ENCODE data around the gene TRPM3.

The TRPM3 gene

GRCh38 chr9:71108937-71109336, 12.5 kb downstream of the TRPM3 start:
- no peaks in the 10 kb centered on the region for H3K9me3 ChIP-seq (ENCODE audit: control insufficient read depth in 5 of 5, low read length in 5 of 5)
- peaks cover 0 to 2% (median 0%) of the 10 kb centered on the region in 5 donors for H3K36me3 ChIP-seq (ENCODE audit: control insufficient read depth in 5 of 5, insufficient read depth in 5 of 5, low read length in 5 of 5)
- no peaks in the 10 kb centered on the region for H3K27me3 ChIP-seq (ENCODE audit: control insufficient read depth in 5 of 5, insufficient read depth in 4 of 5, low read length in 5 of 5)
- H3K4me1 ChIP-seq (ENCODE audit: control insufficient read depth in 5 of 5, insufficient read depth in 5 of 5, low read length in 5 of 5), result no peaks in the 10 kb centered on the region
- H3K4me3 ChIP-seq (ENCODE audit: low read depth in 1 of 5, low read length in 5 of 5), result no peak overlapping the region
- no peak overlapping the region for H3K9ac ChIP-seq (ENCODE audit: low read length in 5 of 5)
- no peak overlapping the region for H3K27ac ChIP-seq (ENCODE audit: low read depth, low read length)

- no peaks in the 10 kb centered on the region for H3K4me1 ChIP-seq (ENCODE audit: control insufficient read depth in 5 of 5, insufficient read depth in 5 of 5, low read length in 5 of 5)
- no peaks in the 10 kb centered on the region for H3K9me3 ChIP-seq (ENCODE audit: control insufficient read depth in 5 of 5, low read length in 5 of 5)
- H3K4me3 ChIP-seq (ENCODE audit: low read depth in 1 of 5, low read length in 5 of 5), result no peak overlapping the region
- H3K27ac ChIP-seq (ENCODE audit: low read depth, low read length), result no peak overlapping the region
- no peak overlapping the region for H3K9ac ChIP-seq (ENCODE audit: low read length in 5 of 5)
- H3K27me3 ChIP-seq (ENCODE audit: control insufficient read depth in 5 of 5, insufficient read depth in 4 of 5, low read length in 5 of 5), result no peaks in the 10 kb centered on the region
- no peaks in the 10 kb centered on the region for H3K36me3 ChIP-seq (ENCODE audit: control insufficient read depth in 5 of 5, insufficient read depth in 5 of 5, low read length in 5 of 5)
These were observed 14.4 kb downstream of the TRPM3 start for GRCh38 chr9:71106992-71107391.

GRCh38 chr9:71105192-71105591, 16.2 kb downstream of the TRPM3 start:
- no peaks in the 10 kb centered on the region for H3K27me3 ChIP-seq (ENCODE audit: control insufficient read depth in 5 of 5, insufficient read depth in 4 of 5, low read length in 5 of 5)
- H3K4me3 ChIP-seq (ENCODE audit: low read depth in 1 of 5, low read length in 5 of 5), result no peak overlapping the region
- no peaks in the 10 kb centered on the region for H3K36me3 ChIP-seq (ENCODE audit: control insufficient read depth in 5 of 5, insufficient read depth in 5 of 5, low read length in 5 of 5)
- no peaks in the 10 kb centered on the region for H3K9me3 ChIP-seq (ENCODE audit: control insufficient read depth in 5 of 5, low read length in 5 of 5)
- H3K27ac ChIP-seq (ENCODE audit: low read depth, low read length), result no peak overlapping the region
- H3K4me1 ChIP-seq (ENCODE audit: control insufficient read depth in 5 of 5, insufficient read depth in 5 of 5, low read length in 5 of 5), result no peaks in the 10 kb centered on the region
- no peak overlapping the region for H3K9ac ChIP-seq (ENCODE audit: low read length in 5 of 5)

- H3K4me3 ChIP-seq (ENCODE audit: low read depth in 1 of 5, low read length in 5 of 5), result no peak overlapping the region
- no peak overlapping the region for H3K27ac ChIP-seq (ENCODE audit: low read depth, low read length)
- H3K9ac ChIP-seq (ENCODE audit: low read length in 5 of 5), result no peak overlapping the region
- no peaks in the 10 kb centered on the region for H3K27me3 ChIP-seq (ENCODE audit: control insufficient read depth in 5 of 5, insufficient read depth in 4 of 5, low read length in 5 of 5)
- H3K9me3 ChIP-seq (ENCODE audit: control insufficient read depth in 5 of 5, low read length in 5 of 5), result no peaks in the 10 kb centered on the region
- no peaks in the 10 kb centered on the region for H3K36me3 ChIP-seq (ENCODE audit: control insufficient read depth in 5 of 5, insufficient read depth in 5 of 5, low read length in 5 of 5)
- H3K4me1 ChIP-seq (ENCODE audit: control insufficient read depth in 5 of 5, insufficient read depth in 5 of 5, low read length in 5 of 5), result peaks cover 0 to 4% (median 0%) of the 10 kb centered on the region in 5 donors
These were observed 22.6 kb downstream of the TRPM3 start for GRCh38 chr9:71098801-71099200.

GRCh38 chr9:71097671-71098070, 23.8 kb downstream of the TRPM3 start:
- H3K27ac ChIP-seq (ENCODE audit: low read depth, low read length), result no peak overlapping the region
- no peaks in the 10 kb centered on the region for H3K27me3 ChIP-seq (ENCODE audit: control insufficient read depth in 5 of 5, insufficient read depth in 4 of 5, low read length in 5 of 5)
- H3K36me3 ChIP-seq (ENCODE audit: control insufficient read depth in 5 of 5, insufficient read depth in 5 of 5, low read length in 5 of 5), result no peaks in the 10 kb centered on the region
- H3K9ac ChIP-seq (ENCODE audit: low read length in 5 of 5), result no peak overlapping the region
- no peaks in the 10 kb centered on the region for H3K9me3 ChIP-seq (ENCODE audit: control insufficient read depth in 5 of 5, low read length in 5 of 5)
- peaks cover 0 to 4% (median 0%) of the 10 kb centered on the region in 5 donors for H3K4me1 ChIP-seq (ENCODE audit: control insufficient read depth in 5 of 5, insufficient read depth in 5 of 5, low read length in 5 of 5)
- no peak overlapping the region for H3K4me3 ChIP-seq (ENCODE audit: low read depth in 1 of 5, low read length in 5 of 5)

GRCh38 chr9:71096421-71097108, 24.9 kb downstream of the TRPM3 start:
- no peak overlapping the region for H3K27ac ChIP-seq (ENCODE audit: low read depth, low read length)
- no peak overlapping the region for H3K4me3 ChIP-seq (ENCODE audit: low read depth in 1 of 5, low read length in 5 of 5)
- H3K27me3 ChIP-seq (ENCODE audit: control insufficient read depth in 5 of 5, insufficient read depth in 4 of 5, low read length in 5 of 5), result no peaks in the 10 kb centered on the region
- H3K9me3 ChIP-seq (ENCODE audit: control insufficient read depth in 5 of 5, low read length in 5 of 5), result no peaks in the 10 kb centered on the region
- H3K4me1 ChIP-seq (ENCODE audit: control insufficient read depth in 5 of 5, insufficient read depth in 5 of 5, low read length in 5 of 5), result peaks cover 0 to 4% (median 0%) of the 10 kb centered on the region in 5 donors
- no peaks in the 10 kb centered on the region for H3K36me3 ChIP-seq (ENCODE audit: control insufficient read depth in 5 of 5, insufficient read depth in 5 of 5, low read length in 5 of 5)
- no peak overlapping the region for H3K9ac ChIP-seq (ENCODE audit: low read length in 5 of 5)

GRCh38 chr9:71094708-71095251, 26.6 kb downstream of the TRPM3 start:
- Histone ChIP-seq H3K9ac (ENCODE audit: low read length in 5 of 5) (no peak overlapping the region), H3K4me1 (ENCODE audit: control insufficient read depth in 5 of 5, insufficient read depth in 5 of 5, low read length in 5 of 5) (peaks cover 0 to 4% (median 0%) of the 10 kb centered on the region in 5 donors), H3K27ac (ENCODE audit: low read depth, low read length) (no peak overlapping the region), H3K27me3 (ENCODE audit: control insufficient read depth in 5 of 5, insufficient read depth in 4 of 5, low read length in 5 of 5) (no peaks in the 10 kb centered on the region), H3K9me3 (ENCODE audit: control insufficient read depth in 5 of 5, low read length in 5 of 5) (no peaks in the 10 kb centered on the region), H3K4me3 (ENCODE audit: low read depth in 1 of 5, low read length in 5 of 5) (no peak overlapping the region), H3K36me3 (ENCODE audit: control insufficient read depth in 5 of 5, insufficient read depth in 5 of 5, low read length in 5 of 5) (no peaks in the 10 kb centered on the region)

GRCh38 chr9:71090896-71091295, 30.5 kb downstream of the TRPM3 start:
- Histone ChIP-seq H3K9ac (ENCODE audit: low read length in 5 of 5) (no peak overlapping the region), H3K27me3 (ENCODE audit: control insufficient read depth in 5 of 5, insufficient read depth in 4 of 5, low read length in 5 of 5) (no peaks in the 10 kb centered on the region), H3K9me3 (ENCODE audit: control insufficient read depth in 5 of 5, low read length in 5 of 5) (peaks cover 0 to 2% (median 0%) of the 10 kb centered on the region in 5 donors), H3K27ac (ENCODE audit: low read depth, low read length) (no peak overlapping the region), H3K4me3 (ENCODE audit: low read depth in 1 of 5, low read length in 5 of 5) (no peak overlapping the region), H3K36me3 (ENCODE audit: control insufficient read depth in 5 of 5, insufficient read depth in 5 of 5, low read length in 5 of 5) (no peaks in the 10 kb centered on the region), H3K4me1 (ENCODE audit: control insufficient read depth in 5 of 5, insufficient read depth in 5 of 5, low read length in 5 of 5) (no peaks in the 10 kb centered on the region)

GRCh38 chr9:71079451-71079850, 42.0 kb downstream of the TRPM3 start:
- H3K27ac ChIP-seq (ENCODE audit: low read depth, low read length), result no peak overlapping the region
- no peak overlapping the region for H3K4me3 ChIP-seq (ENCODE audit: low read depth in 1 of 5, low read length in 5 of 5)
- H3K27me3 ChIP-seq (ENCODE audit: control insufficient read depth in 5 of 5, insufficient read depth in 4 of 5, low read length in 5 of 5), result no peaks in the 10 kb centered on the region
- no peak overlapping the region for H3K9ac ChIP-seq (ENCODE audit: low read length in 5 of 5)
- H3K4me1 ChIP-seq (ENCODE audit: control insufficient read depth in 5 of 5, insufficient read depth in 5 of 5, low read length in 5 of 5), result no peaks in the 10 kb centered on the region
- no peaks in the 10 kb centered on the region for H3K36me3 ChIP-seq (ENCODE audit: control insufficient read depth in 5 of 5, insufficient read depth in 5 of 5, low read length in 5 of 5)
- no peaks in the 10 kb centered on the region for H3K9me3 ChIP-seq (ENCODE audit: control insufficient read depth in 5 of 5, low read length in 5 of 5)

- Histone ChIP-seq H3K9ac (ENCODE audit: low read length in 5 of 5) (no peak overlapping the region), H3K4me1 (ENCODE audit: control insufficient read depth in 5 of 5, insufficient read depth in 5 of 5, low read length in 5 of 5) (no peaks in the 10 kb centered on the region), H3K4me3 (ENCODE audit: low read depth in 1 of 5, low read length in 5 of 5) (no peak overlapping the region), H3K27ac (ENCODE audit: low read depth, low read length) (no peak overlapping the region), H3K36me3 (ENCODE audit: control insufficient read depth in 5 of 5, insufficient read depth in 5 of 5, low read length in 5 of 5) (no peaks in the 10 kb centered on the region), H3K27me3 (ENCODE audit: control insufficient read depth in 5 of 5, insufficient read depth in 4 of 5, low read length in 5 of 5) (no peaks in the 10 kb centered on the region), H3K9me3 (ENCODE audit: control insufficient read depth in 5 of 5, low read length in 5 of 5) (no peaks in the 10 kb centered on the region)
These were observed 45.3 kb downstream of the TRPM3 start for GRCh38 chr9:71076096-71076495.

Measured in subcutaneous abdominal adipose tissue (tissue), 5 donors.